ENCODE measurements around the gene ILF3.

Gene ILF3

GRCh38 chr19:10653732-10654609 lies at the start of gene ILF3:
TSS of gene ILF3 (plus strand) at chr19:10654346. CDS start at chr19:10670606, 16,260 bp downstream.
- peak; percentile 100 for DNase-seq

GRCh38 chr19:10604460-10604980 lies 49.6 kb upstream of the ILF3 start:
- peak; percentile 33 for DNase-seq

GRCh38 chr19:10611907-10612306 lies 42.2 kb upstream of the ILF3 start:
- no peak for DNase-seq

GRCh38 chr19:10612499-10613119 lies 41.5 kb upstream of the ILF3 start:
- peak; percentile 57 for DNase-seq

GRCh38 chr19:10615429-10616023 lies 38.6 kb upstream of the ILF3 start:
- no peak for DNase-seq

- DNase-seq = peak; percentile 49
Observed at GRCh38 chr19:10617409-10618121, 36.6 kb upstream of the ILF3 start.

- DNase-seq = no peak
Observed at GRCh38 chr19:10618846-10619245, 35.3 kb upstream of the ILF3 start.

- DNase-seq = no peak
Observed at GRCh38 chr19:10620786-10621185, 33.4 kb upstream of the ILF3 start.

- no peak for DNase-seq
Observed at GRCh38 chr19:10621966-10622365, 32.2 kb upstream of the ILF3 start.

GRCh38 chr19:10624585-10624984 lies 29.6 kb upstream of the ILF3 start:
- no peak for DNase-seq

- DNase-seq = no peak
Observed at GRCh38 chr19:10625003-10625761, 29.0 kb upstream of the ILF3 start, which contains the start of gene SLC44A2. TSS of gene SLC44A2 (plus strand) at chr19:10625553. CDS start at chr19:10625634, 81 bp downstream.

GRCh38 chr19:10625762-10626138 lies 28.4 kb upstream of the ILF3 start:
- DNase-seq = no peak

- DNase-seq = no peak
Observed at GRCh38 chr19:10631874-10632273, 22.3 kb upstream of the ILF3 start.

GRCh38 chr19:10634430-10634829 lies 19.7 kb upstream of the ILF3 start:
- no peak for DNase-seq

GRCh38 chr19:10634963-10635362 lies 19.2 kb upstream of the ILF3 start:
- DNase-seq = no peak

GRCh38 chr19:10636304-10636972 lies 17.7 kb upstream of the ILF3 start:
- DNase-seq = no peak

- DNase-seq = peak; percentile 34
Observed at GRCh38 chr19:10637894-10638293, 16.3 kb upstream of the ILF3 start.

- DNase-seq = peak; percentile 58
Observed at GRCh38 chr19:10639836-10640235, 14.3 kb upstream of the ILF3 start.

GRCh38 chr19:10640361-10640760 lies 13.8 kb upstream of the ILF3 start:
- DNase-seq = no peak

- DNase-seq = no peak
Observed at GRCh38 chr19:10641248-10641647, 12.9 kb upstream of the ILF3 start.

GRCh38 chr19:10642473-10643171 lies 11.5 kb upstream of the ILF3 start:
- DNase-seq = no peak

All from hematopoietic multipotent progenitor cell treated with erythropoietin and hydrocortisone succinate and interleukin-3 and kit ligand, for 4 days (in vitro differentiated cells).